GM12878 (cell line): Measurements from ENCODE around the gene SORCS2. TPM values are rescaled to one million over a fixed set of nuclear protein-coding genes. Genes with fewer than 3 reads are reported as not detected.

ENCODE experiments used
- ATAC-seq: fragments of 200-7000 bp; cut with Tn5 transposase; 3 replicates; pipeline ENCODE4 v1.9.1; 2020; ENCODE audit warnings: mild to moderate bottlenecking, moderate library complexity
- BruUV-seq: library from RNA; stranded (reverse); fragments of 400-500 nt; replicated peaks from 2 replicates; lab custom pipeline; 2021; lab: Mats Ljungman, UMichigan
- CTCF ChIA-PET: fragments of 300-600 bp; sonication (Branson Sonifier 250); formaldehyde crosslinking; extraction: SDS; loops from one replicate; lab custom pipeline; 2021; ENCODE audit warnings: inconsistent platforms; lab: Yijun Ruan, JAX
- POLR2A ChIA-PET: fragments of 350-600 bp; formaldehyde crosslinking; extraction: SDS; loops from one replicate; lab custom pipeline; 2021; ENCODE audit warnings: inconsistent platforms; lab: Charles Lee
- RAD21 ChIA-PET: fragments of 300-600 bp; sonication (Branson Sonifier 250); formaldehyde crosslinking; loops from one replicate; lab custom pipeline; 2023; ENCODE audit warnings: antibody characterized with exemption; ENCODE audit not compliant: unreplicated experiment; lab: Charles Lee
- SMC1A ChIA-PET: fragments of 300-600 bp; sonication (Branson Sonifier 250); formaldehyde crosslinking; loops from one replicate; lab custom pipeline; 2023; ENCODE audit not compliant: unreplicated experiment, uncharacterized antibody; lab: Charles Lee
- DNase-seq: peaks from one replicate; pipeline ENCODE4 v3.0.0-alpha.2; 2011; ENCODE audit warnings: low read depth, low spot score
- FAIRE-seq: peaks from 3 replicates; lab custom pipeline; 2011; peaks lifted over from hg19 to GRCh38; lab: Jason Lieb, UNC
- H2AFZ ChIP-seq: 2 replicates; pipeline ENCODE4 v1.6.0; 2011; ENCODE audit warnings: low read depth, low read length, control low read depth; ENCODE audit not compliant: control insufficient read depth
- H3K27ac ChIP-seq: 2 replicates; pipeline ENCODE4 v1.5.1; 2011; ENCODE audit warnings: control low read depth; ENCODE audit not compliant: control insufficient read depth, insufficient read depth
- H3K27me3 ChIP-seq, 2 experiments: replicated peaks in 1 of 2; 2 replicates each; pipeline versions ENCODE4 v1.6.0 to v1.6.1; 2011; ENCODE audit warnings: low read length in 1 of 2; ENCODE audit not compliant: control insufficient read depth in 2 of 2, insufficient read depth in 2 of 2
- H3K36me3 ChIP-seq, 2 experiments: 2 replicates each; pipeline ENCODE4 v1.5.1; 2011; ENCODE audit warnings: low read length in 1 of 2; ENCODE audit not compliant: control insufficient read depth in 2 of 2, insufficient read depth in 2 of 2
- H3K4me1 ChIP-seq: 2 replicates; pipeline ENCODE4 v1.6.1; 2011; ENCODE audit warnings: mild to moderate bottlenecking, low read length, moderate library complexity, mixed read lengths; ENCODE audit not compliant: control insufficient read depth, insufficient read depth
- H3K4me2 ChIP-seq: 2 replicates; pipeline ENCODE4 v1.6.0; 2011; ENCODE audit warnings: control low read depth; ENCODE audit not compliant: control insufficient read depth, insufficient read depth
- H3K4me3 ChIP-seq: fragments of 200-600 bp; sonication (generic); 2 replicates; pipeline ENCODE4 v1.5.1; 2016
- H3K79me2 ChIP-seq: 2 replicates; pipeline ENCODE4 v1.6.0; 2011; ENCODE audit warnings: low read length; ENCODE audit not compliant: control insufficient read depth, insufficient read depth
- H3K9ac ChIP-seq: 2 replicates; pipeline ENCODE4 v1.8.0; 2011; ENCODE audit warnings: low read length, control low read depth, mixed read lengths; ENCODE audit not compliant: control insufficient read depth, insufficient read depth
- H3K9me3 ChIP-seq: replicated peaks from 3 replicates; pipeline ENCODE4 v1.5.1; 2011; ENCODE audit warnings: mild to moderate bottlenecking, low read length; ENCODE audit not compliant: control insufficient read depth, insufficient read depth
- H4K20me1 ChIP-seq: 2 replicates; pipeline ENCODE4 v1.6.0; 2011; ENCODE audit not compliant: control insufficient read depth, insufficient read depth
- BMI1 ChIP-seq: fragments of 450-650 bp; IDR thresholded peaks from 2 replicates; pipeline ENCODE4 v1.6.1; 2016; ENCODE audit warnings: mild to moderate bottlenecking, moderate library complexity, borderline replicate concordance
- HDAC2 ChIP-seq: fragments of 200-600 bp; sonication (generic); IDR thresholded peaks from 2 replicates; pipeline ENCODE4 v1.6.1; 2017
- MYB ChIP-seq: fragments of 150-350 bp; IDR thresholded peaks from 2 replicates; pipeline ENCODE4 v1.6.1; 2014; ENCODE audit warnings: mild to moderate bottlenecking, low read depth, low read length, borderline replicate concordance
- SUZ12 ChIP-seq: fragments of 200-600 bp; sonication (generic); IDR thresholded peaks from one replicate; pipeline ENCODE4 v1.6.1; 2018; ENCODE audit warnings: antibody characterized with exemption, mild to moderate bottlenecking; ENCODE audit not compliant: unreplicated experiment
- ZBED1 ChIP-seq: IDR thresholded peaks from 2 replicates; pipeline ENCODE4 v1.6.1; 2016; ENCODE audit warnings: borderline replicate concordance
- WGBS: methylation state at CpG from one replicate; pipeline ENCODE4 v1.1.6; 2016; ENCODE audit warnings: low lambda C conversion rate; ENCODE audit not compliant: insufficient replicate concordance, insufficient coverage; ENCODE audit errors: missing lambda C conversion rate; 5-methylcytosine and 5-hydroxymethylcytosine counted together
- in situ Hi-C: fragments of 300-500 bp; cut with MboI; formaldehyde crosslinking; loops from 9 replicates; pipeline ENCODE4 v1.14.3; 2018; ENCODE audit warnings: mixed read lengths
- intact Hi-C: fragments of 100-400 bp; cut with micrococcal nuclease; formaldehyde crosslinking; loops from one replicate; pipeline ENCODE4 v1.14.2; 2022; ENCODE audit not compliant: unreplicated experiment
- polyA plus RNA-seq, 11 experiments: library from polyadenylated mRNA; depleted of rRNA in 4 of 11; unstranded in 6 of 11; stranded (reverse) in 5 of 11; fragments of >200 nt; fragmentation: Nextera tagmentation in 4 of 11; fragmentation: Illumina TruSeq in 1 of 11; extraction: Ambion mirVana in 4 of 11; extraction: Trizol in 1 of 11; gene quantifications; 1 replicate in 1 of 11; 2 replicates in 10 of 11; pipeline versions ENCODE4 v1.2.1 to v1.2.3, GENCODE V29; 2011 to 2016; ENCODE audit warnings: inconsistent platforms in 2 of 11, missing spikeins in 2 of 11, low read depth in 1 of 11
- total RNA-seq, 4 experiments: library from RNA; depleted of rRNA in 3 of 4; stranded (reverse); fragments of >200 nt in 3 of 4; fragmentation: Illumina TruSeq in 1 of 4; extraction: Trizol in 1 of 4; gene quantifications; 2 replicates each; pipeline versions ENCODE4 v1.2.1 to v1.2.3, GENCODE V29; 2013 to 2021
- TF ChIP-seq, protein P1 (sequence below), 3 experiments: IDR thresholded peaks in 2 of 3; conservative IDR thresholded peaks in 1 of 3; 2 replicates each; pipeline ENCODE4 v1.5.1; 2011; ENCODE audit warnings: low read depth in 3 of 3, low read length in 3 of 3, mild to moderate bottlenecking in 3 of 3, control low read depth in 2 of 3, moderate library complexity in 2 of 3, inconsistent platforms in 1 of 3, mixed read lengths in 1 of 3; ENCODE audit not compliant: control insufficient read depth in 2 of 3, insufficient read depth in 1 of 3; ENCODE audit errors: extremely low read depth in 1 of 3

Gene SORCS2
- total and polyA plus RNA-seq, 10 of the 15 experiments (the other 5 are each of a cell fraction or from before 2014, with no cell fraction given), result 0.01 to 0.15 (median 0.05) TPM; not detected in 5

DNA sequence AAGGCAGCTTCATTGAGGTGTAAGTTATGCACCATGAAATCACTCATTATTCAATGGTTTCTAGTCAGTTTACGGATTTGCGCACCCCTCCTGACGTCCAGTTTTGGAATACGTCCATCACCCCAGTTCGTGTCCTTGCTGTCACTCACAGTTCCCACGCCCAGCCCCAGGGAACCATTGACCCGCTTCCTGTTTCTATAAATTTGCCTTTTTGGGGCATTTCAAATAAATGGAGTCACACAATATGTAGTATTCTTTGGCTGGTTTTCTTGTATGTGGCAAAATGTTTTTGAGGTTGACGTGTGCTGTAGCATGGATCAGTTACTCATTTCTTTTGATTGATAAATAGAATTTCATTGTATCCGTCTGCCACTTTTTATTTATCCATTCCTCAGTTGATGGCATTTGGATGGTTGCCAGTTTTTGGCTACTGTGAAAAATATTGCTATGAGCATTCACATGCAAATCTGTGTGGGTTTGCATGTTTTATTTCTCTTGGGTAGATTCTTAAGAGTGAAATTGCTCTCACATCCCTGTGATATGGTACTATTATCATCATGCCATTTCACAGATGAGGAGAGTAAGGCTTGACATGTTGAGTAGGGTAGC, 18.4 kb upstream of the SORCS2 start:
- Histone ChIP-seq H3K9ac (no peak overlapping the region), H2AFZ (no peak overlapping the region), H3K27ac (no peak overlapping the region), H3K36me3 (no peaks in the 10 kb centered on the region), H3K9me3 (no peaks in the 10 kb centered on the region; the same call in 2 of the 3 replicates), H3K4me3 (no peak overlapping the region), H3K4me1 (no peaks in the 10 kb centered on the region), H3K27me3 (no peaks in the 10 kb centered on the region; a peak in 1 of 4 replicates), H4K20me1 (no peaks in the 10 kb centered on the region), H3K4me2 (no peak overlapping the region), H3K79me2 (no peaks in the 10 kb centered on the region)
- ChIA-PET SMC1A (no interaction called here), CTCF (interaction anchor here (0.6 kb wide), 1 partner anchor 484 kb away, joined by 3 read pairs; no protein-coding TSS in a partner anchor), RAD21 (no interaction called here), POLR2A (no interaction called here)
- ATAC-seq (no peak), FAIRE-seq (no peak), DNase-seq (no peak)
- 23% methylated on average over 9 of the region's 9 CpGs for WGBS
- no TSS peak for BruUV-seq
- intact Hi-C loops (no loop called here), in situ Hi-C loops (no loop called here)
- TF ChIP-seq ZBED1 (no peak), BMI1 (no peak), HDAC2 (no peak), SUZ12 (no peak), MYB (no peak)
- TF ChIP-seq, protein P1, sequence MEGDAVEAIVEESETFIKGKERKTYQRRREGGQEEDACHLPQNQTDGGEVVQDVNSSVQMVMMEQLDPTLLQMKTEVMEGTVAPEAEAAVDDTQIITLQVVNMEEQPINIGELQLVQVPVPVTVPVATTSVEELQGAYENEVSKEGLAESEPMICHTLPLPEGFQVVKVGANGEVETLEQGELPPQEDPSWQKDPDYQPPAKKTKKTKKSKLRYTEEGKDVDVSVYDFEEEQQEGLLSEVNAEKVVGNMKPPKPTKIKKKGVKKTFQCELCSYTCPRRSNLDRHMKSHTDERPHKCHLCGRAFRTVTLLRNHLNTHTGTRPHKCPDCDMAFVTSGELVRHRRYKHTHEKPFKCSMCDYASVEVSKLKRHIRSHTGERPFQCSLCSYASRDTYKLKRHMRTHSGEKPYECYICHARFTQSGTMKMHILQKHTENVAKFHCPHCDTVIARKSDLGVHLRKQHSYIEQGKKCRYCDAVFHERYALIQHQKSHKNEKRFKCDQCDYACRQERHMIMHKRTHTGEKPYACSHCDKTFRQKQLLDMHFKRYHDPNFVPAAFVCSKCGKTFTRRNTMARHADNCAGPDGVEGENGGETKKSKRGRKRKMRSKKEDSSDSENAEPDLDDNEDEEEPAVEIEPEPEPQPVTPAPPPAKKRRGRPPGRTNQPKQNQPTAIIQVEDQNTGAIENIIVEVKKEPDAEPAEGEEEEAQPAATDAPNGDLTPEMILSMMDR (IDR thresholded peaks at IDR 0.05 in 2 of 3, conservative IDR thresholded peaks at IDR 0.05 in 1 of 3; ENCODE audit: control insufficient read depth in 2 of 3, extremely low read depth in 1 of 3, insufficient read depth in 1 of 3, low read depth in 3 of 3, low read length in 3 of 3), result no peak
